Heart left ventricle (tissue), 16 donors: ENCODE data around the gene C9orf78. TPM values are rescaled to one million over a fixed set of nuclear protein-coding genes. Genes with fewer than 3 reads are reported as not detected.

Experiments
- ATAC-seq, 4 donors: fragments of 200-7000 bp; cut with Tn5 transposase; one replicate each; pipeline ENCODE4 v1.9.1; 2020 to 2022; ENCODE audit warnings: moderate library complexity in 4 of 4, mild to moderate bottlenecking in 3 of 4, moderate number of reproducible peaks in 1 of 4
- DNase-seq, 5 donors: peaks; one replicate each; pipeline ENCODE4 v3.0.0-alpha.2; 2020
- H3K27ac ChIP-seq, 12 donors: fragments of 200-600 bp; sonication (generic) in 4 of 12; one replicate each; pipeline versions ENCODE4 v1.5.0 to v1.8.0; 2016 to 2022; ENCODE audit warnings: mild to moderate bottlenecking in 2 of 12
- H3K27me3 ChIP-seq, 9 donors: fragments of 200-600 bp; sonication (generic) in 2 of 9; one replicate each; pipeline versions ENCODE4 v1.5.1 to v1.8.0; 2016 to 2022; ENCODE audit warnings: mild to moderate bottlenecking in 3 of 9
- H3K36me3 ChIP-seq, 9 donors: fragments of 200-600 bp; sonication (generic) in 2 of 9; one replicate each; pipeline versions ENCODE4 v1.5.0 to v1.8.0; 2018 to 2022; ENCODE audit warnings: mild to moderate bottlenecking in 2 of 9
- H3K4me1 ChIP-seq, 12 donors: fragments of 200-600 bp; sonication (generic) in 4 of 12; one replicate each; pipeline versions ENCODE4 v1.5.0 to v1.8.0; 2016 to 2022; ENCODE audit warnings: mild to moderate bottlenecking in 3 of 12
- H3K4me3 ChIP-seq, 12 donors: fragments of 200-600 bp; sonication (generic) in 4 of 12; one replicate each; pipeline versions ENCODE4 v1.5.0 to v1.8.0; 2017 to 2022; ENCODE audit warnings: mild to moderate bottlenecking in 9 of 12, moderate library complexity in 4 of 12
- H3K9me3 ChIP-seq, 12 donors: fragments of 200-600 bp; sonication (generic) in 4 of 12; one replicate each; pipeline versions ENCODE4 v1.5.0 to v1.8.0; 2016 to 2022; ENCODE audit warnings: mild to moderate bottlenecking in 1 of 12
- CTCF ChIP-seq, 12 donors: fragments of 200-600 bp; sonication (generic) in 4 of 12; IDR thresholded peaks; one replicate each; pipeline versions ENCODE4 v1.5.0 to v1.8.0; 2018 to 2022; ENCODE audit warnings: antibody characterized with exemption in 12 of 12, mild to moderate bottlenecking in 5 of 12
- POLR2A ChIP-seq, 2 donors: fragments of 450-650 bp; IDR thresholded peaks; one replicate each; pipeline ENCODE4 v1.6.1; 2017; ENCODE audit warnings: antibody characterized with exemption in 2 of 2, mild to moderate bottlenecking in 2 of 2, moderate library complexity in 2 of 2
- WGBS, 4 donors: extraction: QIAGEN DNeasy Blood & Tissue Kit in 2 of 4; methylation state at CpG; one replicate each; pipeline versions ENCODE4 v1.1.5 to v1.1.7; 2013 to 2018; 5-methylcytosine and 5-hydroxymethylcytosine counted together
- intact Hi-C, 10 donors: fragments of 100-400 bp; cut with DNase I; formaldehyde crosslinking; loops; one replicate each; pipeline versions ENCODE4 v1.11.1 to v1.14.2; 2022
- polyA plus RNA-seq, 2 donors: library from polyadenylated mRNA; stranded (reverse); fragments of 200-250 nt; gene quantifications; one replicate each; pipeline ENCODE4 v1.2.3, GENCODE V29; 2013
- total RNA-seq, 9 donors: library from RNA; depleted of rRNA in 2 of 9; stranded (reverse); fragments of >200 nt in 2 of 9; fragmentation: NEBNext Ultra II Directional in 3 of 9; extraction: Animal tissue kit (Norgen Biotek cat#: 25700) in 3 of 9; gene quantifications; one replicate each; pipeline versions ENCODE4 v1.1.0 to v1.2.4, GENCODE V29; 2016 to 2023
- donor health status: ischemic (EF 13 %, LVEDD 7.1; RV severe dilation, severe dysfunction).
- donor health status: healthy with polysubstance abuse.
- donor health status: DM: no; HTN: yes; CAD: no.
- donor health status: DM: no; HTN: no; CAD: no.
- donor health status: ischemic (EF 25% LVEDD 6.9; RV normal size, moderate dysfunction).
- donor health status: ischemic (EF 25% LVEDD 5.7; RV mildly dilated, moderate dysfunction).
- donor health status: healthy.
- donor health status: DM: yes; HTN: yes; CAD: no.
- donor health status: ischemic (EF 35%, LVEDD 5.7; RV mildly dilated, moderate dysfunction).
- donor health status: nonischemic (EF 11% LVEDD 7.7; RV severe dilation, severe dysfunction).
- donor health status: DM: yes; HTN: yes; CAD: no.
- donor health status: PGD.
- donor health status: ischemic (EF 29% LVEDD 5.4; RV normal size, mild dysfunction).
- donor health status: nonischemic (EF 23%, LVEDD 6.1; RV moderate dilation, normal function).

The C9orf78 gene
- total and polyA plus RNA-seq, 11 donors, result 28.4 to 69.2 (median 33.2) TPM

GRCh38 chr9:129834489-129835127, 467 bp downstream of the C9orf78 start:
- no peak for TF ChIP-seq CTCF (IDR thresholded peaks at IDR 0.05)
- TF ChIP-seq POLR2A (IDR thresholded peaks at IDR 0.05), result no peak
- intact Hi-C loops, result loop anchor here in 2 of 10 donors (1.0 to 2.0 kb wide), 2 partner anchors 31 to 50 kb away; partner anchors contain the start of gene TOR1B (in 1 of the 2)
- Histone ChIP-seq H3K9me3 (no peaks in the 10 kb centered on the region), H3K36me3 (peaks cover 0 to 39% (median 38%) of the 10 kb centered on the region in 9 donors), H3K4me1 (peaks cover 0 to 38% (median 18%) of the 10 kb centered on the region in 12 donors), H3K4me3 (peak overlapping the region; percentile 72 to 100 (median 88)), H3K27ac (peak overlapping the region in 11 of 12 donors; percentile 25 to 96 (median 83)), H3K27me3 (no peaks in the 10 kb centered on the region)
- 2 to 3% (median 2%) methylated on average over 24 to 32 of the region's 32 CpGs for WGBS, 4 donors
- DNase-seq, result no peak
- peak in 3 of 4 donors; percentile 8 to 20 (median 15) for ATAC-seq

DNA sequence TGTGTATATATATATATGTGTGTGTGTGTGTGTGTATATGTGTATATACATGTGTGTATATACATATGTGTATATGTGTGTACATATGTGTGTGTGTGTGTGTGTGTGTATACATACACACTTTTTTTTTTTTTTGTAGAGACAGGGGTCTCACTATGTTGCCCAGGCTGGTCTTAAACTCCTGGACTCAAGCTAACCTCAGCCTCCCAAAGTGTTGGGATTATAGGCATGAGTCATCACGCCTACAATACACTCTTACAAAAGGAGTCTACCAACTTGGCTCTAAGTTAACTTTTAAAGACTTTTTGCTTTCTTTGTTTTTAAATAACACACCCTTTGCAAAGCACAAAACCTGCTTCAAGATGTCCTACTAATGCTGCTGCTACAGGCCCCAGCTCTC, 2.1 kb downstream of the C9orf78 start:
- no peaks in the 10 kb centered on the region for H3K9me3 ChIP-seq
- no peak for TF ChIP-seq POLR2A (IDR thresholded peaks at IDR 0.05)
- no peak for TF ChIP-seq CTCF (IDR thresholded peaks at IDR 0.05)
- no peak for ATAC-seq
- intact Hi-C loops, result no loop called here
- peaks cover 0 to 31% (median 18%) of the 10 kb centered on the region in 12 donors for H3K4me1 ChIP-seq
- peaks cover 0 to 55% (median 54%) of the 10 kb centered on the region in 9 donors for H3K36me3 ChIP-seq
- no peaks in the 10 kb centered on the region for H3K27me3 ChIP-seq
- DNase-seq, result no peak
- WGBS, 4 donors, result 98 to 100% (median 100%) methylated on average over 1 of the region's 1 CpG
- H3K27ac ChIP-seq, result no peak overlapping the region
- H3K4me3 ChIP-seq, result no peak overlapping the region

DNA sequence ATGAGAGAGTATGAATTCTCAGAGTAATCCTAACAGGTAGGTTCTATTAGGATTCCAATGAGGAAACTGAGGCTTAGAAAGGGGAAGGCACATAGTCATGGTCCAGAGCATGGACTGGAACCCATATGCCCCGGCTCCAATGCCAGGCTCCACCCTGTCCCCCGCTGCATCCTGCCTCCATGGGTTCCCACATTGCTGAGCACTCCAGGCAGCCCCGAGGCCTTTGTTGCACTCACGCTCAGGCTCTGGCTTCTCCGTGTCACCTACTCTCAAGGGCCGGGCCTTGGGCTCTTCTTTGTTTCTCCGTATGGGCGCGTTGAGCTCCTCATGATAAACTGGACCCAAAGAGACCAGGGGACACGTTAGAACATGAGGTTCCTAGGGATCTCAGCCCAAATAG, 6.1 kb downstream of the C9orf78 start:
- Histone ChIP-seq H3K9me3 (no peaks in the 10 kb centered on the region), H3K36me3 (peaks cover 0 to 73% (median 69%) of the 10 kb centered on the region in 9 donors), H3K4me3 (no peak overlapping the region), H3K27me3 (no peaks in the 10 kb centered on the region), H3K4me1 (peaks cover 0 to 6% (median 4%) of the 10 kb centered on the region in 12 donors), H3K27ac (no peak overlapping the region)
- ATAC-seq (no peak), DNase-seq (no peak)
- intact Hi-C loops, result no loop called here
- WGBS, 4 donors, result 90 to 93% (median 92%) methylated on average over 10 of the region's 10 CpGs
- no peak for TF ChIP-seq CTCF (IDR thresholded peaks at IDR 0.05)
- TF ChIP-seq POLR2A (IDR thresholded peaks at IDR 0.05), result no peak

DNA sequence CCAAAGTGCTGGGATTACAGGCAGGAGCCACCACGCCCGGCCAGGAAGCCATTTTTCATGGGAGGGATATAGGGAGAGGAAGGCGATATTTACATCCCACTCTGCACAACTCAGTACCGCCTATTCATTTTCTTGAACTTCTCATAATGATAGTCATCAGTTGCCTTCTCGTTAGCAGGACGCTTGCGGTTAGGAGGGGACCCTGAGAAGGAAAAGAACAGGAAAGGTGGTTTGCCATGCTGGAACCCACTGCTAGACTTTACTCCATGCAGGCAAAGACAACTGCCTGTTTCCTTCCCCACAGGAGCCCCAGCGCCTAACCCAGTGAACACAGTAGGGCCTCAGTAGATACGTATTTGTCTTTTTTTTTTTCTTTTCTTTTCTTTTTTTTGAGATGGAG, 7.0 kb downstream of the C9orf78 start:
- intact Hi-C loops, result no loop called here

More for the DNA sequence above, 7.0 kb downstream of the C9orf78 start:
- no peak overlapping the region for H3K4me3 ChIP-seq
- H3K4me1 ChIP-seq, result peaks cover 0 to 4% (median 2%) of the 10 kb centered on the region in 12 donors
- DNase-seq (no peak), ATAC-seq (no peak)
- H3K36me3 ChIP-seq, result peaks cover 0 to 69% (median 65%) of the 10 kb centered on the region in 9 donors
- TF ChIP-seq CTCF (IDR thresholded peaks at IDR 0.05), result no peak
- no peak for TF ChIP-seq POLR2A (IDR thresholded peaks at IDR 0.05)
- no peaks in the 10 kb centered on the region for H3K9me3 ChIP-seq
- no peaks in the 10 kb centered on the region for H3K27me3 ChIP-seq
- no peak overlapping the region for H3K27ac ChIP-seq
- WGBS, 4 donors, result 91 to 94% (median 92%) methylated on average over 9 of the region's 9 CpGs
